GM19324 (cell line): ENCODE data around the gene GOLGA2.

Experiments used
- ATAC-seq: cut with Tn5 transposase; IDR thresholded peaks from one replicate; pipeline ENCODE4 v1.9.1; 2021; ENCODE audit warnings: mild to moderate bottlenecking, moderate library complexity; ENCODE audit not compliant: unreplicated experiment, low FRiP score

Gene GOLGA2

DNA sequence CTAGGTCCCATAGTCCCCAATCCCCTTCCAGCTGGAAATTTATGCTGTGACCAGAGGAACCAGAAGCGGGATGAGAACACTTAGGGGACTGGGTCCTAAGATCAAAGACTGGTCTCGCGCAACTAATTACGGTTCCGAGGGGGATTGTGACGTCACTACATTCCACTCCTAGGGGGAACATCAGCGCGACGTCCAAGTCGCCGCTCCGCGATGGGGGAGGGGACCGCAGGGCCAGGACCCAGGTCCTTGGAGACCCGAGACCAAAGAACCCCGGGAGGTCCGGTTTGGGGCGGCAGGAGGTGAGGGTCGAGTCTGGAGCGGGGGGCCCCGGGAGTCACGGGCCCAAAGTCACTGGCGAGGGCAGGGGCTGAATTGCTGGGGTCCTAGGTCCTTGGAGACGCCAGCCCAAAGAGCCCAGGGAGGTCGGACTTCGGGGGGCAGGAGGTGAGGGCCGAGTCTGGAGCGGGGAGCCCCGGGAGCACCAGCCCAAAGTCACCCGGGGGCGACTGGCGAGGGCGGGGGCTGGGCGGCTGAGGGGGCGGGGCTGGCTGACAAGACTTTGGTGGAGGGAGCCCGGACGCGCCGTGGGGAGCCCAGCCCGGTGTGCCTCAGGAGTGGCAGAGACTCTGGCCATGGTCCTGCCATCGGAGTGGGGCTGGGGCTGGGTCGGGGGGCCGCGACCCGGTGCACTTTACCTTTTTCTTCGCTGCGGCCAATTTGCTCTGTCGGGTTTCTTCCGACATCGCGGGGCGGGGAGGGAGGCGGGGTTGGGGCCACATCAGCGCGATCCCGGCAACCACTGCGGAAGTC lies at the start of gene GOLGA2:
GOLGA2 (minus strand) TSS at position 810 of the 810 bp plus-strand sequence; CDS start at position 779, 31 bp downstream.
- ATAC-seq, result peak; percentile 62

DNA sequence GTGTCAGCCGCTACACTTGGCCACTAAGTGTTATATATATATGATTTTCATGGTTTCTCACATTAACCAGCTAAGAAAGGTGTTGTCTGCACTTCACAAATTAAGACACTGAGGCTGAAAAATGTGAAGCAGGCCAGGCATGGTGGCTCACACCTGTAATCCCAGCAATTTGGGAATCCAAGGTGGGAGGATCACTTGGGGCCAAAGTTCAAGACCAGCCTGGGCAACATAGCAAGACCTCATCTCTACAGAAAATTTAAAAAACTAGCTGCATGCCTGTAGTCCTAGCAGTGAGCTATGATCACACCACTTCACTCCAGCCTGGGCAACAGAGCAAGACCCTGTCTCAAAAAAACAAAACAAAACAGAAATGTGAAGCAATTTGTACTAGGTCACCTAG lies 48.6 kb upstream of the GOLGA2 start:
- ATAC-seq, result no peak

DNA sequence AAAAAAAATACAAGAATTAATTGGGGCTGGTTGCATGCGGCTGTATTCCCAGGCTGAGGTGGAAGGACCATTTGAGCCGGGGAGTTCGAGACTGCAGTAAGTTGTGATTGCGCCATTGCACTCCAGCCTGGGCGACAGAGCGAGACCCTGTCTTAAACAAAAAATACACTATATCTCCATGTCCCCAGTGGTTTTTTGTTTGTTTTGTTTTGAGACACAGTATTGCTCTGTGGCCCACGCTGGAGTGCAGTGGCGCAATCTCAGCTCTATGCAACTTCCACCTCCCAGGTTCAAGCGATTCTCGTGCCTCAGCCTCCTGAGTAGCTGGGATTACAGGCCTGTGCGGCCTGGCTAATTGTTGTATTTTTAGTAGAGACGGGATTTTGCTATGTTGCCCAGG lies 48.0 kb upstream of the GOLGA2 start:
- no peak for ATAC-seq

GRCh38 chr9:128323212-128323730 lies 47.5 kb upstream of the GOLGA2 start:
- ATAC-seq, result no peak

GRCh38 chr9:128322404-128323211 lies 46.8 kb upstream of the GOLGA2 start, which contains the start of the genes COQ4 and TRUB2:
Gene COQ4 (plus strand): TSS chr9:128322839. CDS start chr9:128322859, 20 bp downstream.
Gene TRUB2 (minus strand): TSS chr9:128322447. CDS start chr9:128322408, 39 bp downstream.
- peak; percentile 86 for ATAC-seq

DNA sequence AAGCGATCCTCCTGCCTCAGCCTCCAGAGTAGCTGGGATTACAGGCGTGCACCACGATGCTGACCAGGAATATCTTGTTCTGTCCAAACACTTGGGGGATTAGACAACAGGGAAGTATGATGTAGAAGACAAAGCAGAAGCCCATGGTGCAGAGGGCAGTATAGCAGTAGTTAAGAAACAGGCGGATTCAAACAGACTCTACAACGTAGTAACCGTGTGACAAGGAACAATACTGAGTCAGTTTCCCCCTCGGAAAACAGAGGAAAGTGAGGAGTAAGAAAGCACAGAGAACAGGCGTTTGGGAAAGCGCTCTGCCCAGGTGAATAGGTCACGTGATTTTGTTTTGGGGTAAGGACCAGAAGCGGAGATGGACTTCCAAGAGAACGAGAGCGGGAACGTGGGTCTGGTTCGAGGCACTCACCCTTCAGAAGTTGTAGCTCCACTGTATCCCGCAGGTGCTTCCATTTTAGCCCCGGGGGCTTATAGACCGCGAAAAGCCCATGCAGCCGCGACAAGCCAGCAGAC lies 46.1 kb upstream of the GOLGA2 start:
- ATAC-seq, result no peak

DNA sequence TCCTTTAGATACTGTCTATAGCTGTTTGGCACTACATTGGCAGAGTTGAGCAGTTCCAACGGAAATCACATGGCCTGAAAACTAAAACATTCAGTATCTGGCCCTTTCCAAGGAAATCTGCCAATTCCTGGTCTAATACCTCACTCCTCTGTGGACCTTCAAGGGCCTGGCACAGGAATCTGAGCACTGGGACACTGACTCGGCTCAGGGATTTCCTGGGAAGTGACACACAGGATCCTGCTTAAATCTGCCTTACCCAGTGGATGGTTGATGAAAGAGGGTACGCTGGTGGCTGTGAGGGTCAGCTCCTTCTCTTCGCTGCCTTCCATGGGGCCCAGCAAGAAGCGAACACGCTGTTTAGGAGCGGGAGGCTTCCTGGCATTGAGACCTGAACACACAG lies 45.5 kb upstream of the GOLGA2 start:
- no peak for ATAC-seq

DNA sequence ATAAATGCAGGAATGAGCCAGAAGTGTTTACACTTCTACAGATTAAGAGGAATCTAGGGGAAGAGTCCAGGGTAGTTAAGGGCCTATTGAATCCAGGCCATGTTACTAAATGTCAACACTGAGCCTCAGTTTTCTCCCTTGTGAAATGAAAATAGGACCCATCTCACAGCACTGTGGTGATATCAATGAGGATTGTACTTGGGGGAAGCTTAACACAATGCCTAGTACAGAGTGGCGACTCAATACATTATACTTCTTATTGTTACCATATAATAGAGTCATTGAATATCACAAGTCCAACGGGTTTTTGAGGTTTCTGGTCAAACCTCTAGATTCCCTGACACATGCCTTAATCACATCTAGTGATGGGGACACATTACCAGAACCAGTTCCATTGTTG lies 41.8 kb upstream of the GOLGA2 start:
- ATAC-seq, result no peak

DNA sequence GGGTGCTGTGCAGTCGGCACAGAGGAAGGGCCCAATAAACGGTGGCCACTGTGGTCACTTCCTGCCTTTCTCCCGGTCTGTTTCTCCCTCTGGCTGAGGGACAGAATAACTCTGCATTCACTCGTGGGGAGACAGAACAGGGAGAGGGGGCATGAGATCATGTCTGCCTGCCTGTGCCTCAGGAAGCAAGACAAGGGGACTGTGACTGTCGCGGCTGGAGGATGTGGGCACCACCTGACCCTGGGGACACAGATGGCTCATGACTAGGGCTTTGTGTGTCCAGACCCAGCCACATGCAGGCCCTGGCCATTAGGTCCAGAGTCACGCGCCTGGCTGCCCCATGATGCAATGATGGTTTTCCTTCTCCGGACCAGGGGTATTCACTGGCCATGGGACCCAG lies 40.6 kb upstream of the GOLGA2 start:
- ATAC-seq, result no peak

DNA sequence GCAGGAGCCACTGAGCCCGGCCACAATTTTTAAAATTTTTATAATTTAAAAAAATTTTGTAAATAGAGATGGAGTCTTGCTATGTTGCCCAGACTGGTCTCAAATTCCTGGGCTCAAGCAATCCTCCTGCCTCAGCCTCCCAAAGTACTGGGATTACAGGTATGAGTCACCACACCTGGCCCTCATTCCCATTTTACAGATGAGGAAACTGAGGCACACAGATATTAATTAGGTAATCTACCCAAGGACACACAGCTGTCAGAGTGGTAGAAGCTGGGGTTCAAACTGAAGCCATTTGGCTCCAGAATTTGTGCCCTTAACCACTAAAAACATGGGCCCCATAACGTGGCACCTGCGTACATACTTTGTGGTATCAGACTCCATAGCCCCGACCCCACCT lies 38.9 kb upstream of the GOLGA2 start:
- ATAC-seq, result no peak

GRCh38 chr9:128310461-128310860 lies 34.7 kb upstream of the GOLGA2 start:
- no peak for ATAC-seq

DNA sequence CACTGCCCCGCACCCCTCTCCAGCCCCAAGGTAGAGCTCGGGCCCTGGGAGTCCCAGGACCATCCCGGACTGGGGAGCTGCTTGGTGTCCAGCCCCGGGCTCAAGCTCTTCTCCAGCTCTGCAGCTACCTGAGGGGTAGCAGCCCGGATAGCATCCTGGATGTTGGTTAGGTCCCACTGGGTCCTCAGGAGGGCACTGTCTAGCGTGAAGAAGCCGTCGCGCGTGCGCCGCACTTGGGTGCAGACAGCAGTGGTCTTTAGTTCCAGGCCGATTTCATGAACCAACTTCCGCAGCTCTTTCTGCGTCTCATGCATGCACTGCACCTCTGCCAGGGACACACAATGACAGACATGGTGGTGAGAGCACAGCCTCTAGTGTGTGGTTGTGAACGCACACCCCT lies 33.7 kb upstream of the GOLGA2 start:
- no peak for ATAC-seq

DNA sequence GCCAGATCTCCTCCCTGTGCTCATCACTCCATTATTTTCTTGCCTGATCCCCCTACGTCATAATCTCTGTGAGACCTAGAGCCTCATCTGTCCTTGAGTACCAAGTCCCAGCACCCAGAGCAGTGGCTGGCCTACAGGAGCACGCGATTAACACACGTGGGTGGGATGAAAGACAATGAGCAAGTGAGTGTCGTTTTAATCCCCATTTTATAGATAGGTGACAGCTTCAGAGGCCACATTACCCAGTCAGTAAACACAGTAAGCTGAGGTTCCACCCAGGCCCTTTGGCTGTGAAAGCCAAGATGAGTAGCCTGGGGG lies 29.1 kb upstream of the GOLGA2 start:
- ATAC-seq, result no peak

DNA sequence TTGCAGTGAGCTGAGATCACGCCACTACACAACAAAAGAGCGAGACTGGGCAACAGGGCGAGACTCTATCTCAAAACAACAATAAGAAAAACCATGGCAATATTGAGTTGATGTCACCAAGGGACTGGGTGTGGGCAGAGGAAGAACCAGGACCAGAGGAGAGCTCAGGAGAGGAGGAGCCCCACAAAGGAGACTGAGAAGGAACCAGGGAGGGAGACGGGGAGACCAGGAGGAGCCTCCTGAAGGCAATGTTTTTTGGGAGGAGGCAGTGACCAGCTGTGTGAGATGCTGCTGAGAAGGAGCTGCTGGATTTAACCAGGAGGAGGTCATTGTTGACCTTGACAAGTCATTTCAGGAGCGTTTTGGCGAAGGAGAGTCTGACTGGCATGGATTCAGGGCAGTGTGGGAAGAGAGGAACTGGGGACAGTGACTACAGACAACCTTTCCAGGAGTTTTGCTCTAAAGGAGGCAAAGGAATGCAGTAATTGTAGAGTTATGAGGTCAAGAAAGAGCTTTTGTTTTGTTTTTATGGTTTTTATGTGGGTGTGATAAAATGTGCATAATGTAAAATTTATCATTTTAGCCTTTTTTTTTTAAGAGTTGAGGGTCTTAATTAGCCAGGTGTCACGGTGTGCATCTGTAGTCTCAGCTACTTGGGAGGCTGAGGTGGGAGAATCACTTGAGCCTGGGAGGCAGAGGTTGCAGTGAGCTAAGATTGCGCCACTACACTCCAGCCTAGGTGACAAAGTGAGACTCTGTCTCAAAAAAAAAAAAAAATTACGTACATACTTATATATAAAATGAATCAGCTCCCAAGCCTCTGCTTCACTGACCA lies 28.5 kb upstream of the GOLGA2 start:
- ATAC-seq, result no peak

GRCh38 chr9:128298535-128299482 lies 23.0 kb upstream of the GOLGA2 start:
- ATAC-seq, result no peak

DNA sequence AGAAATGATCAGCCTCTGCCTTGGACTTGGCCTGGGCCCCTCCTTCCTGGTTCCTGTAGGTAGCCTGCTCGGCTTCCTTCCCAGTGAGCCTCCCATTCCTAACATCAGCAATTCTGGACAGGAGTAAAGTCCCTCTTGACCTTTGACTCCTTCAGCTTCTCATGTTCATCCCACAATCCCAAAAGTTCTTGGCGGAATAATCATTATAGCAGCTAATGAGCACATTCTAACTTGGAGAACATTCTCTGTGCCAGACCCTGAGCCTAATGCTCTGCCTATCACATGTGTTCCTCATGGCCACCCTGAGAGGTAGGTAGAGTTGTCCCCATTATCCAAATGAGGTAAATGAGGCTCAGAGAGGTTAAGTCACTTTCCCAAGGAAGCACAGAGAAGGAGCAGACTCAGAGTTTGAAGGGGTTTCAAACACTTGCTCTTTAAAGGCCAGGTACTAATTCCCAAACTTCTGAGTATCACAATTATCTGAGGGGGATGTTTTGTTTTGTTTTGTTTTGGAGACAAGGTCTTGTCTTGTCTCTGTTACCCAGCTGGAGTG lies 21.5 kb upstream of the GOLGA2 start:
- no peak for ATAC-seq

DNA sequence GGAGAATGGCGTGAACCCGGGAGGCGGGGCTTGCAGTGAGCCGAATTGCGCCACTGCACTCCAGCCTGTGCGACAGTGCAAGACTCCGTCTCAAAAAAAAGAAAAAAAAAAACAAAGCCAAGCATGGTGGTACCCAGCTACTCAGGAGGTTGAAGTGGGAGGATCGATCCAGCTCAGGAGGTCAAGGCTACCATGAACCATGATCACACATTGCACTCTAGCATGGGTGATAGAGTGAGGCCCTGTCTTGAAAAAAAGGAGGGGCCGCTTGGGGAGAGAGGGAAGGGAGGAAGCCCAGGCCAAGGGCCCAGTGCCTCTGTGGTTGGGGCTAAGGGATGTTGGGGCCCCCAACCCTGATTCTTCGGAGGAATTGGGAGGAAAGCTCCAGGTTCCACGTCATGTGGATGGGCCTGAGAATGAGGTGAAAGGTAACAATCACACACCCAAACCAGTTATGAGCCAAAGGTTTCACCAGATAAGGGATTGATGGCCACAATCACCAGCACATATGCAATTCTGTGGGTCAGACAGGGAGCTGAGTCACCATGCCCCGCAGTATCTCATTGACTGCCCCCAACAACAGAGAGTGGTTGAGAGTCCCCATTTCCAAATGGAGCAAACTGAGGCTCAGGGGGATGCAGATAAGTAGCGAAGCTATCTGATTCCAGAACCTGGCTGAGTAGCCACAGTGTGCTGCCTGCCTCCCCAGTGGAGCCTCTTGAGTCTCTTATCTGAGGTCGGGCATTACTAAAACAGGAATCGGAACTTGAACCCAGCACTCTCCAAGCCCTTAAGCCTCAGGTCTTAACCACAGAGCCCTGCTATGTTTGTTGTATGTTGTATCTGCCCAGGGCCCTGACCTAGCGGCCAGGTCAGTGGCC lies 20.8 kb upstream of the GOLGA2 start:
- no peak for ATAC-seq

DNA sequence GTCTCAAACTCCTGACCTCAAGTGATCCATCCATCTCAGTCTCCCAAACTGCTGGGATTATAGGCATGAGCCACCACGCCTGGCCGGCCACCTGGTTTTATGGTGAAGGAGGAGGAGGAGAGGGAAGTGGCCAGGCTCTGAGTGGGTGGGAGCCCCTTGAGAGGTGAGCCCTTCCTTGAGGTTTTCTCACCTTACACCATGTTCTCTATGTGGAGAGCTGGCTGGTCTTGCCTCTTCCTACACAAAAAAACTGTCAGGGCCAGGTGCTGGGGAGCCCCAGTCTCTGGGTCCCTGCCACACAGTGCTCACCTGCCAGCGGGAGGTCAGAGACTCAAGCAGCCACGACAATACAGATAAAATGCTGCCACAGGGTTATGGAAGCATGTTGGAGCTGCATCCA lies 18.3 kb upstream of the GOLGA2 start:
- ATAC-seq, result no peak
